OCI-LY3 (cell line): Measurements from ENCODE around the gene SIL1.

ENCODE experiments used
- H2AFZ ChIP-seq: fragments of 200-600, 300-600 bp; shearing (Covaris generic); 2 replicates; pipeline ENCODE4 v1.6.0; 2014; ENCODE audit warnings: antibody characterized with exemption, low read depth, low read length
- H3K27ac ChIP-seq: fragments of 200-600, 300-600 bp; sonication (generic); 2 replicates; pipeline ENCODE4 v1.5.1; 2014; ENCODE audit warnings: mild to moderate bottlenecking, low read length, moderate library complexity, mixed read lengths
- H3K27me3 ChIP-seq: fragments of 200-600, 300-600 bp; sonication (generic); 2 replicates; pipeline ENCODE4 v1.6.1; 2014; ENCODE audit warnings: low read depth, low read length, mixed read lengths
- H3K36me3 ChIP-seq: fragments of 200-600, 300-600 bp; sonication (generic); replicated peaks from 2 replicates; pipeline ENCODE3; 2014; ENCODE audit warnings: low read depth, low read length, mixed read lengths
- H3K4me1 ChIP-seq: fragments of 300-600, 200-600 bp; sonication (generic); 2 replicates; pipeline ENCODE4 v1.6.1; 2014; ENCODE audit warnings: low read length, mixed read lengths
- H3K4me2 ChIP-seq: fragments of 200-600, 300-600 bp; sonication (generic); 2 replicates; pipeline ENCODE4 v1.6.1; 2014; ENCODE audit warnings: low read length, mixed read lengths
- H3K4me3 ChIP-seq: fragments of 300-600, 200-600 bp; sonication (generic); 2 replicates; pipeline ENCODE4 v1.5.1; 2014; ENCODE audit warnings: antibody characterized with exemption, mild to moderate bottlenecking, low read length, moderate library complexity
- H3K79me2 ChIP-seq: fragments of 300-600, 200-600 bp; shearing (Covaris generic); 2 replicates; pipeline ENCODE4 v1.6.1; 2014; ENCODE audit warnings: mild to moderate bottlenecking, low read length, mixed read lengths
- H3K9ac ChIP-seq: fragments of 300-600, 200-600 bp; shearing (Covaris generic); 2 replicates; pipeline ENCODE4 v1.6.0; 2014; ENCODE audit warnings: mild to moderate bottlenecking, low read length, moderate library complexity
- H3K9me3 ChIP-seq: fragments of 200-600, 300-600 bp; shearing (Covaris generic); 2 replicates; pipeline ENCODE4 v1.6.1; 2014; ENCODE audit warnings: low read length, mixed read lengths; ENCODE audit not compliant: insufficient read depth
- H4K20me1 ChIP-seq: fragments of 200-600, 300-600 bp; sonication (generic); 2 replicates; pipeline ENCODE4 v1.6.1; 2016; ENCODE audit warnings: low read length, mixed read lengths; ENCODE audit not compliant: insufficient read depth
- CTCF ChIP-seq: fragments of 200-600, 300-600 bp; sonication (generic); IDR thresholded peaks from 2 replicates; pipeline ENCODE4 v1.5.1; 2014; ENCODE audit warnings: antibody characterized with exemption, low read length, low read depth
- EZH2phosphoT487 ChIP-seq: fragments of 200-600 bp; shearing (Covaris generic); IDR thresholded peaks from 2 replicates; pipeline ENCODE4 v1.6.1; 2018; ENCODE audit warnings: antibody characterized with exemption, mixed run types, low read depth

The SIL1 gene

GRCh38 chr5:139164020-139164419 is 34.1 kb downstream of the SIL1 start:
- TF ChIP-seq CTCF, result no peak
- TF ChIP-seq EZH2phosphoT487, result no peak
- H3K4me2 ChIP-seq, result no peak overlapping the region
- no peaks in the 10 kb centered on the region for H3K27me3 ChIP-seq
- no peaks in the 10 kb centered on the region for H3K79me2 ChIP-seq
- H3K9ac ChIP-seq, result no peak overlapping the region
- H3K36me3 ChIP-seq, result no peaks in the 10 kb centered on the region
- no peaks in the 10 kb centered on the region for H3K4me1 ChIP-seq
- no peaks in the 10 kb centered on the region for H3K9me3 ChIP-seq
- no peak overlapping the region for H2AFZ ChIP-seq
- H4K20me1 ChIP-seq, result no peaks in the 10 kb centered on the region
- H3K27ac ChIP-seq, result no peak overlapping the region
- no peak overlapping the region for H3K4me3 ChIP-seq

- Histone ChIP-seq H3K4me2 (no peak overlapping the region), H4K20me1 (no peaks in the 10 kb centered on the region), H3K27ac (no peak overlapping the region), H3K4me3 (no peak overlapping the region), H3K9me3 (no peaks in the 10 kb centered on the region), H3K27me3 (no peaks in the 10 kb centered on the region), H3K36me3 (no peaks in the 10 kb centered on the region), H3K4me1 (no peaks in the 10 kb centered on the region), H3K79me2 (no peaks in the 10 kb centered on the region), H3K9ac (no peak overlapping the region), H2AFZ (no peak overlapping the region)
- TF ChIP-seq CTCF (no peak), EZH2phosphoT487 (no peak)
These were observed 35.7 kb downstream of the SIL1 start for GRCh38 chr5:139162448-139162847.

- no peak overlapping the region for H3K9ac ChIP-seq
- H3K9me3 ChIP-seq, result no peaks in the 10 kb centered on the region
- H3K4me3 ChIP-seq, result no peak overlapping the region
- TF ChIP-seq EZH2phosphoT487 (no peak), CTCF (no peak)
- no peaks in the 10 kb centered on the region for H3K36me3 ChIP-seq
- no peaks in the 10 kb centered on the region for H3K27me3 ChIP-seq
- H4K20me1 ChIP-seq, result no peaks in the 10 kb centered on the region
- H3K79me2 ChIP-seq, result no peaks in the 10 kb centered on the region
- no peak overlapping the region for H2AFZ ChIP-seq
- H3K4me1 ChIP-seq, result no peaks in the 10 kb centered on the region
- no peak overlapping the region for H3K4me2 ChIP-seq
- H3K27ac ChIP-seq, result no peak overlapping the region
These were observed 39.4 kb downstream of the SIL1 start for GRCh38 chr5:139158791-139159190.

- Histone ChIP-seq H4K20me1 (no peaks in the 10 kb centered on the region), H3K27ac (no peak overlapping the region), H3K4me3 (no peak overlapping the region), H3K4me1 (no peaks in the 10 kb centered on the region), H3K9ac (no peak overlapping the region), H3K79me2 (no peaks in the 10 kb centered on the region), H3K36me3 (no peaks in the 10 kb centered on the region), H3K27me3 (no peaks in the 10 kb centered on the region), H3K9me3 (no peaks in the 10 kb centered on the region), H3K4me2 (no peak overlapping the region), H2AFZ (no peak overlapping the region)
- TF ChIP-seq EZH2phosphoT487 (no peak), CTCF (no peak)
These were observed 40.6 kb downstream of the SIL1 start for GRCh38 chr5:139157556-139157955.
